CD4-positive, alpha-beta T cell (primary cell): ENCODE results near the gene NEXN. TPM values are rescaled to one million over a fixed set of nuclear protein-coding genes. Genes with fewer than 3 reads are reported as not detected.

Experiments
- ATAC-seq: fragments of 200-7000 bp; cut with Tn5 transposase; one replicate; pipeline ENCODE4 v1.10.0; 2022; ENCODE audit warnings: mild to moderate bottlenecking; ENCODE audit not compliant: poor library complexity
- CTCF ChIA-PET: fragments of 350-600 bp; sonication (Branson Sonifier 250); formaldehyde crosslinking; loops from one replicate; lab custom pipeline; 2021; ENCODE audit warnings: antibody characterized with exemption, inconsistent platforms; lab: Charles Lee
- POLR2A ChIA-PET: fragments of 350-600 bp; sonication (Branson Sonifier 250); formaldehyde crosslinking; loops from one replicate; lab custom pipeline; 2021; ENCODE audit warnings: antibody characterized with exemption, inconsistent platforms; lab: Charles Lee
- DNase-seq, 14 experiments: peaks; one replicate each; pipeline ENCODE4 v3.0.0-alpha.2; 2013 to 2020; ENCODE audit warnings: mixed read lengths in 2 of 14
- H3K27ac ChIP-seq, 2 donors: one replicate each; pipeline versions ENCODE4 v1.5.1 to v1.7.0; 2013; ENCODE audit warnings: low read length in 2 of 2, low read depth in 1 of 2, mild to moderate bottlenecking in 1 of 2
- H3K27me3 ChIP-seq, 2 experiments: 1 replicate in 1 of 2; 2 replicates in 1 of 2; pipeline versions ENCODE4 v1.6.1 to v1.7.0; 2013; ENCODE audit warnings: low read length in 2 of 2, control low read depth in 1 of 2, mild to moderate bottlenecking in 1 of 2, moderate library complexity in 1 of 2; ENCODE audit not compliant: insufficient read depth in 2 of 2, control insufficient read depth in 1 of 2
- H3K36me3 ChIP-seq: one replicate; pipeline ENCODE4 v1.6.1; 2013; ENCODE audit warnings: low read length, control low read depth; ENCODE audit not compliant: insufficient read depth
- H3K4me1 ChIP-seq: one replicate; pipeline ENCODE4 v1.6.1; 2013; ENCODE audit warnings: low read length, control low read depth; ENCODE audit not compliant: insufficient read depth
- H3K4me3 ChIP-seq: one replicate; pipeline ENCODE4 v1.5.1; 2013; ENCODE audit warnings: mild to moderate bottlenecking, low read length, moderate library complexity
- H3K9me3 ChIP-seq, 2 experiments: 1 replicate in 1 of 2; 2 replicates in 1 of 2; pipeline versions ENCODE4 v1.6.1 to v1.7.0; 2013; ENCODE audit warnings: low read length in 2 of 2, mild to moderate bottlenecking in 2 of 2, control low read depth in 1 of 2, moderate library complexity in 1 of 2; ENCODE audit not compliant: control insufficient read depth in 1 of 2, insufficient read depth in 1 of 2
- H3K27ac Mint-ChIP-seq: one replicate; pipeline ENCODE4 v1.8.0; 2020; ENCODE audit warnings: mixed read lengths
- H3K27me3 Mint-ChIP-seq: one replicate; pipeline ENCODE4 v1.8.0; 2021; ENCODE audit warnings: mixed read lengths
- H3K36me3 Mint-ChIP-seq: one replicate; pipeline ENCODE4 v1.8.0; 2021; ENCODE audit warnings: low read depth, mixed read lengths
- H3K4me1 Mint-ChIP-seq: one replicate; pipeline ENCODE4 v1.8.0; 2021; ENCODE audit warnings: low read depth, mixed read lengths
- H3K4me3 Mint-ChIP-seq: one replicate; pipeline ENCODE4 v1.8.0; 2020; ENCODE audit warnings: mild to moderate bottlenecking, mixed read lengths
- H3K9me3 Mint-ChIP-seq: one replicate; pipeline ENCODE4 v1.8.0; 2020; ENCODE audit warnings: mixed read lengths
- CTCF ChIP-seq: fragments of 200-600 bp; IDR thresholded peaks from one replicate; pipeline ENCODE4 v1.8.0; 2022; ENCODE audit warnings: antibody characterized with exemption, mild to moderate bottlenecking
- intact Hi-C, 2 experiments: fragments of 100-400 bp; cut with DNase I in 1 of 2; cut with micrococcal nuclease in 1 of 2; formaldehyde crosslinking; loops; one replicate each; pipeline versions ENCODE4 v1.15.1 to v1.9.0; 2023 to 2025; cut with DNase I, micrococcal nuclease
- total RNA-seq, 174 experiments: library from RNA in 2 of 174; stranded (reverse) in 2 of 174; gene quantifications; one replicate each; pipeline ENCODE4 v1.2.3 and lab custom pipeline; 2021 to 2026

The NEXN gene
- total RNA-seq, 2 experiments from 2014 or later, result 0.25 TPM; not detected in 1

- Mint-ChIP-seq H3K27ac (no peak overlapping the region), H3K4me1 (peaks cover 41% of the 10 kb centered on the region)
- POLR2A ChIA-PET, result no interaction called here
Measured at GRCh38 chr1:77983997-77984355, 95.6 kb downstream of the NEXN start.

GRCh38 chr1:77984629-77985028, 96.2 kb downstream of the NEXN start:
- Mint-ChIP-seq H3K36me3 (peaks cover 6% of the 10 kb centered on the region), H3K9me3 (no peaks in the 10 kb centered on the region), H3K4me1 (peaks cover 42% of the 10 kb centered on the region), H3K27ac (no peak overlapping the region), H3K27me3 (no peaks in the 10 kb centered on the region), H3K4me3 (no peak overlapping the region)
- ATAC-seq, result no peak
- intact Hi-C loops, result no loop called here
- CTCF ChIA-PET, result no interaction called here
- Histone ChIP-seq H3K36me3 (no peaks in the 10 kb centered on the region), H3K9me3 (no peaks in the 10 kb centered on the region), H3K4me3 (no peak overlapping the region), H3K4me1 (peaks cover 11% of the 10 kb centered on the region), H3K27me3 (no peaks in the 10 kb centered on the region), H3K27ac (no peak overlapping the region)
- DNase-seq, result no peak
- TF ChIP-seq CTCF, result no peak
- POLR2A ChIA-PET, result interaction anchor here (2.3 kb wide), 1 partner anchor 20 kb away, joined by 8 read pairs; the partner anchor contains the start of gene DNAJB4

More at GRCh38 chr1:77983997-77984355, 95.6 kb downstream of the NEXN start:
- no peaks in the 10 kb centered on the region for H3K27me3 Mint-ChIP-seq
- no peaks in the 10 kb centered on the region for H3K27me3 ChIP-seq
- CTCF ChIA-PET, result no interaction called here
- H3K36me3 ChIP-seq, result no peaks in the 10 kb centered on the region
- H3K9me3 ChIP-seq, result no peaks in the 10 kb centered on the region
- no peak overlapping the region for H3K4me3 Mint-ChIP-seq
- H3K36me3 Mint-ChIP-seq, result peaks cover 6% of the 10 kb centered on the region
- DNase-seq (no peak), ATAC-seq (no peak)
- intact Hi-C loops, result no loop called here
- no peak for TF ChIP-seq CTCF
- H3K9me3 Mint-ChIP-seq, result no peaks in the 10 kb centered on the region
- H3K4me1 ChIP-seq, result peaks cover 11% of the 10 kb centered on the region
- no peak overlapping the region for H3K4me3 ChIP-seq
- no peak overlapping the region for H3K27ac ChIP-seq

GRCh38 chr1:77986810-77987209, 98.4 kb downstream of the NEXN start:
- peaks cover 10% of the 10 kb centered on the region for H3K36me3 Mint-ChIP-seq
- intact Hi-C loops, result no loop called here
- peaks cover 37% of the 10 kb centered on the region for H3K4me1 Mint-ChIP-seq
- no peak overlapping the region for H3K4me3 ChIP-seq
- no peak overlapping the region for H3K27ac Mint-ChIP-seq
- DNase-seq, result no peak
- H3K36me3 ChIP-seq, result no peaks in the 10 kb centered on the region
- H3K9me3 Mint-ChIP-seq, result no peaks in the 10 kb centered on the region
- no peaks in the 10 kb centered on the region for H3K4me1 ChIP-seq
- no peaks in the 10 kb centered on the region for H3K27me3 Mint-ChIP-seq
- ChIA-PET CTCF (no interaction called here), POLR2A (interaction anchor here (2.3 kb wide), 1 partner anchor 18 kb away, joined by 8 read pairs; the partner anchor contains the start of gene DNAJB4)
- H3K4me3 Mint-ChIP-seq, result no peak overlapping the region
- no peaks in the 10 kb centered on the region for H3K27me3 ChIP-seq
- no peak for ATAC-seq
- H3K27ac ChIP-seq, result no peak overlapping the region
- no peak for TF ChIP-seq CTCF
- H3K9me3 ChIP-seq, result no peaks in the 10 kb centered on the region
